Duodenal mucosa (tissue), 2 donors: ENCODE measurements around the gene ZNRF2.

Experiments used
- H3K27ac ChIP-seq: one replicate; pipeline ENCODE4 v1.7.0; 2013; ENCODE audit warnings: low read depth, low read length
- H3K27me3 ChIP-seq, 2 donors: one replicate each; pipeline ENCODE4 v1.7.0; 2013; ENCODE audit warnings: low read length in 2 of 2, control low read depth in 1 of 2; ENCODE audit not compliant: insufficient read depth in 2 of 2, control insufficient read depth in 1 of 2
- H3K36me3 ChIP-seq, 2 donors: one replicate each; pipeline ENCODE4 v1.7.0; 2013; ENCODE audit warnings: low read length in 2 of 2, control low read depth in 1 of 2; ENCODE audit not compliant: insufficient read depth in 2 of 2, control insufficient read depth in 1 of 2
- H3K4me1 ChIP-seq, 2 donors: one replicate each; pipeline ENCODE4 v1.7.0; 2013; ENCODE audit warnings: low read length in 2 of 2, control low read depth in 1 of 2; ENCODE audit not compliant: insufficient read depth in 2 of 2, control insufficient read depth in 1 of 2
- H3K4me3 ChIP-seq, 2 donors: one replicate each; pipeline ENCODE4 v1.7.0; 2013; ENCODE audit warnings: low read length in 2 of 2, low read depth in 1 of 2
- H3K9ac ChIP-seq, 2 donors: one replicate each; pipeline ENCODE4 v1.7.0; 2013; ENCODE audit warnings: low read length in 2 of 2, low read depth in 1 of 2
- H3K9me3 ChIP-seq, 2 donors: one replicate each; pipeline ENCODE4 v1.7.0; 2013; ENCODE audit warnings: low read length in 2 of 2, control low read depth in 1 of 2; ENCODE audit not compliant: control insufficient read depth in 1 of 2

Gene ZNRF2

DNA sequence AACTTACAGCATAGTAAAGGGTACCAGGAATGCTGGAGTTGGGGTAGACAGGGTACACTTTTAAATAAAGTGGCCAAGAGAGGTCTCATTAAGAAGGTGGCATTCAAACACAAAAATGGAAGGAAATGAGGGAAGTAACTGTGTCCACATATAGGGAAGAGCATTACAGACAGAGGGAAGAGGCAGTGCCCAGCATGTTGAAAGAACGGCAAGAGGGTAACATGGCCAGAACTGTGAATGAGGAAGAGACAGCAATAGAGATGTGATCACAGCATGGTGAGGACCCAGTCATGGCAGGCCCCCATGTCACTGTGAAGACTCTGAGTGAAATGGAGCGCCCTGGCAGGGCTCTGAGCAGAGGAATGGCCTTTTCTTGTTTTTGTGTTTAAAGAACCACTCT, 35.1 kb upstream of the ZNRF2 start:
- H3K27ac ChIP-seq, result no peak overlapping the region

DNA sequence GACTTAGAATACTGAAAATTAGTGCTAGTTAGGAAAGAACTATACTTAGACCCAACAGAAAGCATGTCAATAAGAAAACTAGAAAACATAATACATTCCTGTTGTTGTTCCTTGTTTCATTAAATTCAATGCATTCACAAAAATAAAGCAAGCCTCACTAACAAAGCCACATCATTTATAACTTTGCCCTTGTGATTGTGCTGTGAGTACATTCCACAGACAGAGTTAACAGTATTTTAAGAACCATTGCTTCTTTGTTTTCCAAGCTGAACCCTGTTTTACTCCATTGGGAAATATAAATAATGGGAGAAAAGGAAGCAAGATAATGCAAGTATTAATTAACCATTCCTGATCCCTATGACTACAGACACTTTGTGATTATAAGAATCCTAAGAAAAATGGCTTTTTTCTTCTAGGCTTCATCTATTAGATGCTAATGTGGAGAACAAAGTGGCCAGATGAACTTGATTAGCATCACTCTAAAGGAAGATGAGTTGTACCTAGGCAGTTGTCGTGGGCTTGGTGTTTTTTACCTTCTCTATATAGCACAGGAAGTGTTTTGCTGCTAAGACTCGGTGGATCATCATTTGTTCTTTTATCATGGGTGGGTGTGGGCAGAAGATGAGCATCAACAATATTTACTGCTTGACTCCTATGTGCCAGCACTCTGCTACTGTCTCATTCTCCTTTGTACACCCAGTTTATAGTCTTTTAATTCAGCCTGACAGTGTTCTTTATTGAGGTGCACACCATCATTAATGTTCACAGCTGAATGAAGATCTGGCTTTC, 34.2 kb upstream of the ZNRF2 start:
- Histone ChIP-seq H3K27ac (no peak overlapping the region), H3K27me3 (no peaks in the 10 kb centered on the region), H3K36me3 (no peaks in the 10 kb centered on the region), H3K9me3 (no peaks in the 10 kb centered on the region), H3K4me1 (peaks cover 21 to 27% of the 10 kb centered on the region in 2 donors), H3K4me3 (no peak overlapping the region), H3K9ac (no peak overlapping the region)

More for the DNA sequence above, 35.1 kb upstream of the ZNRF2 start:
- no peaks in the 10 kb centered on the region for H3K27me3 ChIP-seq
- H3K4me1 ChIP-seq, result peaks cover 13 to 20% of the 10 kb centered on the region in 2 donors
- no peak overlapping the region for H3K4me3 ChIP-seq
- H3K36me3 ChIP-seq, result no peaks in the 10 kb centered on the region
- no peaks in the 10 kb centered on the region for H3K9me3 ChIP-seq
- H3K9ac ChIP-seq, result no peak overlapping the region

DNA sequence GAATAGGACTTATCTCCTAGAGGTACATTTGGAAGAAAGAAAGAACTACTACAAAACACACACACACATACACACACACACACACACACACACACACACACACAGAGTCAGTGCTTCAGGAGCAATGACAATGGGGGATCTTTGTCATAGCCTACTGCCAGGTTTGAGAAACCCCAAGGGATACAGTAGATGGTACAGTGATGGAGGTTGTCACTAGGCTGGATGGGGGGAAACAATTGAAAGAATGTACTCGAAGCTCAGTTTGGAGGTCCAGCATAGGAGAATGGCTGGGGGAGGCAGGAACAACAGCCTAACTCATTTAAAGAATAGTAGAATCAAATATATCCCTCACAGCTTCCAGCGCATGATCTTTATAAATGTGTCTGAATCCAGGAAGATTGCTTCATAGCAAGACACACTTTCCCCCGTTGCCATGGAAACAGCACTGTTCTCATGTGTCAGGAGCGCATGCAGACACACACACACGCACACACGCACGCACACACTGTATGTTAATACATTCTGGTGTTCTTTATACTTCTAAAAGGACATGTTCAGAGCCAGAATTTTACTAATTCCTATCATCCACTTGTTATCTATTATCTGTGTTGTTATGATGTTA, 32.6 kb upstream of the ZNRF2 start:
- no peak overlapping the region for H3K4me3 ChIP-seq
- no peaks in the 10 kb centered on the region for H3K27me3 ChIP-seq
- no peaks in the 10 kb centered on the region for H3K9me3 ChIP-seq
- no peak overlapping the region for H3K27ac ChIP-seq
- H3K4me1 ChIP-seq, result peaks cover 31 to 34% of the 10 kb centered on the region in 2 donors
- no peaks in the 10 kb centered on the region for H3K36me3 ChIP-seq
- H3K9ac ChIP-seq, result no peak overlapping the region

DNA sequence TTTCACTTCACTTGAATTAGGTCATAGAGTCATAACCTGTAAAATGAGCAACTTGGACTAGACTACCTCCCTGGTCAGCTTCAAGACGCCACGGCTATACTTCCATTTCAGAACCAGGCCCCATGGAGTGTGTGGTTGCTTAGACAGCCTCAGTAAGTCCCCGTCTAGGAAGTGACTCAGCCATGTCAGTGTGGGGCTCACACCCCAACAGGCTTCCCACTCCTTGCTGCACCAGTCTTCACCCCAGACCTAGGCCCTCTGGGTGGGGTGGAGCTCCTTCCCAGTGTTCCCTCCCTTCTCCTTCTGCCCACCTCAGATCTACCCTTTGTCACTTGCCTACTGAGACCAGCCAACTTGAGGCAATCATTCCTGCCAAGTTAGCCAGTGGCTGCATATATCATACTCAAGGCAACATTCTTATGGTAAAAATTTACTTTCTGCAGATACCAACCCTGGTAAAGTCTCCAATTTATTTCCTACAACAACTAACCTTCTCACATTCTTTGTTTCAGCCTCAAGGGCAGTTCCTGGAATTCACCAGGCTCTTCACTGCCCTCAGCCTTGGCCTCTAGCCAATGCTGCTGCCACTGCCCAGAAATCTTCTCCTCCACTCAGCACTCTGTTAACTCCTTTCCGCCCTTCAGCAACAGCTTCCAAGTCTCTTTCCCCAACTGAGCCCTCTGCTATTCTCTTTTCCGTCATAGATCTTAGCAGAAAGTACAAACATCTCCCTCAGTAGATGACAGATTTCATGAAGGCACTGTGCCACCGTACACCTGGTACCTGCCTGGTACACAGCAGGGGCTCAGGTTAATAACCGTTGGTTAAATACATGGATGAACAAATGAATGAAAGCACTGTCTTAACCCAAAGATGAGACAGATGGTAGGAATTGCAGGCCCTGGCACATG, 31.3 kb upstream of the ZNRF2 start:
- Histone ChIP-seq H3K9ac (no peak overlapping the region), H3K36me3 (no peaks in the 10 kb centered on the region), H3K4me1 (peaks cover 31 to 34% of the 10 kb centered on the region in 2 donors), H3K4me3 (no peak overlapping the region), H3K27me3 (no peaks in the 10 kb centered on the region), H3K27ac (peak overlapping the region; percentile 6), H3K9me3 (no peaks in the 10 kb centered on the region)

DNA sequence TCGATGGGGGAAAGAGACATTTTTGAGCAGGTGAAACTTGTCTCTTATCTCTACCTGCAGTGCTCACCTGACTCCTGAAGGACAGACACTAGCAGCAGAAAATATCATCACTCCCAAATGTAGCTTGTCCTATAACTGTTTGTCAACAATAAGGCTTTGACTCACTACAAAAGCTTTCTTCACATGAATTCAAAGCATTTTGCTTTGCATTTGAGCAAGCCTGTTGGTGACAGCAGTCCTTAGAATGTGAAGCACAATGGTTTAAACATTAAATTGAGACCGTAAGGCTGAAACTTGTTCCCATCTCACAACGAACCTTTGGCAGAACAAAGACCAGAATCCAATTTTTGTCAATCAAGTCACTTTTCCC, 30.6 kb upstream of the ZNRF2 start:
- Histone ChIP-seq H3K27me3 (no peaks in the 10 kb centered on the region), H3K9me3 (no peaks in the 10 kb centered on the region), H3K4me3 (no peak overlapping the region), H3K4me1 (peaks cover 31 to 34% of the 10 kb centered on the region in 2 donors), H3K9ac (no peak overlapping the region), H3K36me3 (no peaks in the 10 kb centered on the region), H3K27ac (no peak overlapping the region)

DNA sequence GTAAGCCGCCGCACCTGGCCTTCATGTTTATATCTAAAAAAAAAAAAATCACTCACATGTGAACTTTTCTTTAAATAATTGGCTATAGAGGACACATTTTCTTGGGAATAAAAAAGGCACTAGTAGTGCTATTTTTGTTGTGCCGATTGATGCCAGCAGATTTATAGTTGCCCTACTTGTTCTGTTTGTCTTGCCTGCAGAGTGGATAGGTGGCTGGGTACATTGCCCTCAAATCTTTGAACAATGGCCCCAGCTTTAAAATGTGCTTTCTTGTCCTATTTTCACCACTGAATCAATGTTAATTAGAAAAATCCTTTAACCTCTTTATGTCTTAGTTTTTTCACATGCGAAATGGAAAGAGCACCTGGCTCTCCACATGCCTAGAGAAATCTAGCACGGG, 30.1 kb upstream of the ZNRF2 start:
- Histone ChIP-seq H3K4me3 (no peak overlapping the region), H3K27ac (no peak overlapping the region), H3K9ac (no peak overlapping the region), H3K4me1 (peaks cover 31 to 34% of the 10 kb centered on the region in 2 donors), H3K36me3 (no peaks in the 10 kb centered on the region), H3K27me3 (no peaks in the 10 kb centered on the region), H3K9me3 (no peaks in the 10 kb centered on the region)

DNA sequence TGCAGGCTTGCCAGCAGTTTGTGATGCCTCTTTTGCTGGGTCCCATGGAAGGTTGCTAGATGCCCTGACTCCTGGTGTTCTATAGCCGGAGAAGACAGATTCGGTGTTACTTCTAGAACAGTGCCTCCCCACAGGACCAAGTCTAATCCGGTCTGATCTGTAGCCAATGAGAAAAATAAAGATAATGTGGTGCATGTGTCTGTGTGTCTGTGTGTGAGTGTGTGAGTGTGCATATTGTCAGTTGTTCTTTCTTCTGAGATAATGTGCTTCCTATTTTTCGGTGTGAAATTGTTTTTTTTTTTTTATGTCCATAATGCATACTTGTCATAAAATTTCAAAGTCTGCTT, 29.7 kb upstream of the ZNRF2 start:
- Histone ChIP-seq H3K27me3 (no peaks in the 10 kb centered on the region), H3K27ac (no peak overlapping the region), H3K36me3 (no peaks in the 10 kb centered on the region), H3K4me1 (peaks cover 31 to 34% of the 10 kb centered on the region in 2 donors), H3K9ac (no peak overlapping the region), H3K9me3 (no peaks in the 10 kb centered on the region), H3K4me3 (no peak overlapping the region)

DNA sequence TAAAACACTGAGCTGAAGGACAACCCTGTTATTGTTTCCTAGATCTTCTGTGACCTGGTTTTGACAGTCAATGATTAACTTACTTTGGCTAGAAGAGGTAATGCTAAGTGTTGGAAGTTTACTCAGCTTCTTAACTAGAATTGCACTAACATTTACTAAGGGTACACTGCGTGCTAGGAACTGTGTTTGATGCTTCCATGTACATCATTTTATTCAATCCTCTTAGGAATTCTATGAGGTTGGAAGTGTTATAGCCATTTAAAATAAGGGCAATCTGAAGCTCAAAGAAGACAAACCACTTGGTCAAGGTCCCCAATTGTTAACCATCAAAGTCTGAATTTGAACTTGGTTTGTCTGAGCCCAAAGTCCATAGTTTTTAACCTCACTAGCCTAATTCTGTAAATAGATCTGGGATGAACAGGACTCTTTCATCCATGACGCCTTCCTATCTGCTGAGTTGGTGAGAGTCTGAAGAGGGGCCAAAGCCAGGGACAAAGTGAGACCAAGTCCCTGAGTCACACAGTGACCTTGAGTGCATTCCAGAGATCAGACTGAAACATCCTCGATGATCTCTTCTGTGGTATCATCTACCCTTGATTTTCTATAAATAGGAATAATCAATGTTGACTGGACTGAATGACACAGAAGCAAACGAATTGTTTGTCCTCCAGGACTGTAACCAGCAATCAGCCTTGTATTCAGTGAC, 29.2 kb upstream of the ZNRF2 start:
- Histone ChIP-seq H3K27me3 (no peaks in the 10 kb centered on the region), H3K27ac (no peak overlapping the region), H3K4me1 (peaks cover 31 to 34% of the 10 kb centered on the region in 2 donors), H3K4me3 (no peak overlapping the region), H3K36me3 (no peaks in the 10 kb centered on the region), H3K9ac (no peak overlapping the region), H3K9me3 (no peaks in the 10 kb centered on the region)

DNA sequence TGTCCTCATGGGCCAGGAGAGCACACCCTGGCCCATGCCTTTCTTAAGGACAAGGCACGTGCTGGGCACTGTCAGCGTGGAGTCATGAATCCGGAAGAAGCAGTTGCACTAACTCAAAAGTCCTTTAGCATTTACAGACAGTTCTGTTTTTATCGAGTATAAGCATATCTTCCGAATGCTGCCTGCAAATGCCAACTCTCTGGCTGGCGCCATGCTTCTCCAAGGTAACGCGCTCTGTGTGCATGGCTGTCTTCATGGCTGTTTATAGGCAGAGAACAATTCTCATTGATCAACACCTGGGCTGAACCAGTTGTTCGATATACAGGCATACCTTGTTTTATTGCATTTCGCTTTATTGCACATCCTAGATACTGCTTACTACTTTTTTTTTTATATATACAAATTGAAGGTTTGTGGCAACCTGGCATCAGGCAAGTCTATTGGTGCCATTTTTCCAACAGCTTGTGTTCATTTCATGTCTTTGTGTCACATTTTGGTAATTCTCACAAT, 28.0 kb upstream of the ZNRF2 start:
- H3K9me3 ChIP-seq, result no peaks in the 10 kb centered on the region
- no peak overlapping the region for H3K27ac ChIP-seq
- no peaks in the 10 kb centered on the region for H3K36me3 ChIP-seq
- no peak overlapping the region for H3K9ac ChIP-seq
- H3K4me1 ChIP-seq, result peaks cover 30 to 31% of the 10 kb centered on the region in 2 donors
- H3K4me3 ChIP-seq, result no peak overlapping the region
- H3K27me3 ChIP-seq, result no peaks in the 10 kb centered on the region
